Activated CD4-positive, CD25-positive, alpha-beta regulatory T cell treated with anti-CD3 and anti-CD28 coated beads, Interleukin-2, amount 50 U/mL, for 16 hours (primary cell): ENCODE measurements around the gene SNX27.

ENCODE experiments used
- DNase-seq: peaks from one replicate; pipeline ENCODE4 v3.0.0-alpha.2; 2020; ENCODE audit warnings: low read depth, low spot score

The SNX27 gene

DNA sequence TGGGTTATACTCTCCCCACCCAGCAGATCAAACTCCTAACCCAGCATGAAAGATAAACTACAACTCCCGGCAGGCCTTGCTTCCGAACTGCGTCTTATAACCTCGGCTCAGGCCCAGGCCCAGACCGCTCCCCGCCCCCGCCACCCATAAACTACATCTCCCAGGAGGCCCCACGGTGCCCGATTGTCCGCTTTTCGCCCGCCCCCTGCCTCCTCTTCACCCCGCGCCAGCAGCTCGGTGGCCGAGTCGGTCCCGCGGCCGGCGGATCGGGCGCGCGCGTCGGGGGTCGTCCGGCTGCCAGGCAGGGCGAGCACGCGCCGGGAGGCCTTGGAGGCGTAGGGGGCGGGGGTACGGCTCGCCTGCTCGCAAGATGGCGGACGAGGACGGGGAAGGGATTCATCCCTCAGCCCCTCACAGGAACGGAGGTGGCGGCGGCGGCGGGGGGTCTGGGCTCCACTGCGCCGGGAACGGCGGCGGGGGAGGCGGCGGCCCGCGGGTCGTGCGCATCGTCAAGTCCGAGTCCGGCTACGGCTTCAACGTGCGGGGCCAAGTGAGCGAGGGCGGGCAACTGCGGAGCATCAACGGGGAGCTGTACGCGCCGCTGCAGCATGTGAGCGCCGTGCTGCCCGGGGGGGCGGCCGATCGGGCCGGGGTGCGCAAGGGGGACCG is at the start of gene SNX27:
TSS of gene SNX27 (plus strand) at position 219 of the 669 bp plus-strand sequence. CDS start at position 371, 152 bp downstream.
- peak; percentile 76 for DNase-seq

DNA sequence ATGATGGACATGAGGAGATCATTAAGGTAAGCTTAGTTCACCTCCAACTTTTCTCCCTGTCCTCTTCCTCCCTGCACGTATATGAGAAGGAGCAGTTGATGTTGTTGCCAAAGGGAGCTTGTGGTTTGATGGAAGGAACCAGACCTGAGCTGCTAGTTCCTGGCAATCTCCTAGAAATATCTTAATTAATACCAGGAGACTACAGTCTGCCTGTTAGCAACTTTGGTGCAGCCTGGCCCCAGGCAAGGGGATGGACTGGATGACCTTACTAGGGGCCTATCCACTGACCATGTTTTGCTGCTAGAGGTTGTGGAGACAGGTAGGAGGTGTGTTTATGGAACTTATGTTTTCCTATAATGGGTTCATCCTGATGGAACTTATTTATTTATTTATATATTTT is 49.2 kb upstream of the SNX27 start:
- no peak for DNase-seq

DNA sequence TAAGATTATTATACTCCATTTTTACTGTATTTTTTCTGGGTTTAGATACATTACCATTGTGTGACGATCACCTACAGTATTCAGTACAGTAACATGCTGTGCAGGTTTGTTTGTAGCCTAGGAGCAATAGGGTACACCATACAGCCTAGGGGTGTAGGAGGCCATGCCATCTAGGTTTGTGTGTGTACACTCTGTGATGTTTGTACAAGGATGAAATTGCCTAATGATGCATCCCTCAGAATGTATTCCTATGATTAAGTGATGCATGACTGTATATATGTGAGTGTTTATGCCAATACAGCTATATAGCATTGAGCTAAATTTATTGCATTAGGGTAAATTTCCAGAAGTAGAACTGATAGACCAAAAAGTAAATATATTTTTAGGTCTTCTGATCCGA is 48.5 kb upstream of the SNX27 start:
- no peak for DNase-seq

DNA sequence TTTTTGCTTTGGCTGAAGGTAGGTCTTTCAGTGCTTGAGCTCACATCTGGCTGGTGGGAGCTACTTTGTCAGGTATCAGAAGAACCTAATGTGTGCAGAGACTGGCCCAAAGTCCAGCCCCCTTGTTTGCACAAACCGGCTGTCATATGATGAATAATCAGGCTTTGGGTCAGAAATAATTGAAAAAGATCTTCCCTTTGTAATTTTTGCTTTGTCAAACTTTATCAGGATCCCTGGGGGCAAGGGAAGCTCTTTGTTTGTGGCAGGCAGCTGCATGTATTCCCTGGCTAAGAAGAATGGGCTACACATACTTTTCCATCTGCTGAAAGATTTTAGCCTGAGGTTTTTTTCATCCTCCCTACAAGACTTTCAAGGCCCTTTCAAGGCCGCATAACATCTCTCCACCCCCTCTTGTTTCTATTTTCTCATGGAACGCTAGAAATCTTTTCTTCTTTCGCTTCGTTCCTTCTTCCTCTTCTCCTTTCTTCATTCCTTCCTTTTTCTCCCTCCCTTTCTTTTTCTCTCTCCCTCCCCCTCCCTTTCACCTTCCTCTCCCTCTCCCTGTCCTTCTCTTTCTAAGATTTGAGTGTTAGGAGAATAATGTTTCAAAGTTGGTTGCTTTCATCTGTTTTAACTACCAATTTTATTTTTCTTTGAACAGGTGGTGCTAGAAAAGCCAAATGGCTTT is 46.2 kb upstream of the SNX27 start:
- DNase-seq, result no peak

GRCh38 chr1:151568626-151569088 is 43.2 kb upstream of the SNX27 start:
- no peak for DNase-seq

DNA sequence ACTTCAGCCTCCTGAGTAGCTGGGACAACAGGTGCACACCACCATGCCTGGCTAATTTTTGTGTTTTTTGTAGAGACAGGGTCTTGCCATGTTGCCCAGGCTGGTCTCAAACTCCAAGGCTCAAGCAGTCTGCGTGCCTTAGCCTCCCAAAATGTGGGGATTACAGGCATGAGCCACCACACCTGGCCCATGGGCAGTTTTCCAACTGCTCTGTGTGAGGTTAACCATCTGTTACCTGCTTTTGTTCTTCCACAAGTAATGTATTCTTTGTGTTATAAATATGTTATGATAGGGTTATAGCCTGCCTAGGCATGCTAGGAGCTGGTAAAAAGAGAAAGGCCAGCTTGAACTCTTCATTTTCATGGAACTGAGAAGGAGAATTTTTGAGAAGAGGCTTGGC is 41.0 kb upstream of the SNX27 start:
- no peak for DNase-seq

DNA sequence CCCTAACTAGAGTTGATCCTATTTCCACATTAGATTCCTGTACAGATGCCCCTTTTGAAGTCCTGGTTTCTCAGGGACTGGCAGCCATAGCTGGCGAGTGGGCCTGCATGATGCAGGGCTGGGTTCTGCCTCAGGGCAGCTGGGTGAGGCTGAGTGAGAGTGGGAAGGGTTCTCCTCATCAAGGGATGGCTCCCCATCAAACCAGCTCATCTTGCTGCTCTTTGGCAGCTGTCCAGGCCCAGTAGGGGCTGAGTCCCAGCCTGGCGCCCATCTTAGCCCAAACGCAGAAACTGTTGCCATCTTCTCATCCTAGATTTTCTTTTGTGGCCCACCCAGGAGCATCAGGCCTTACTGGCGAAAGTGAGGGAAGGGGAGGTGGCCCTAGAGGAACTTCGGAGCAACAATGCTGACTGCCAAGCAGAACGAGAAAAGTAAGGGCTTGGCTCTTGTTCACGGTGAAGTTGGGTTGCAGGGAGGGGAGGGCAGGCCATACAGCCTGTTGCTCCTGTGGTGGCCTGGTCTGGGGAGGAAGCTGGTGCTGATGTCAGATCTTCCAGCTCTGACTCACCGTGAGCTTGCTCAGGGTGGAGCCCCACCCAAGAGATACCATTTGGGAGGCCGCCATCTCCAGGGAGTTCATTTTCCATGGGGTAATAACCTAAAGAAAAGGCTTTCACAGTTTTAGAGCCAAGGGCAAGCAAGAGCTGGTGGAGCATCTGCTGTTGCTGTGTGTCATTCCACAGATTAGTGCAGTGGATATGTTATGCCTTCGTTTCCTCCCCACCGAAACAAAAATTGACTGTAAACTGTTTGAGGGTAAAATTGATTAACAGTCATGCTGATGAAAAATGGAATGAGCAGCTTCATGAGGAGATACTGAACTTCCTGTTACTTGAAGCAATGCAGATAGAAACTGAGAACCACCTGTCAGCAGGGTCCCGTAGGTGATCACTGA is 37.0 kb upstream of the SNX27 start:
- DNase-seq, result no peak

DNA sequence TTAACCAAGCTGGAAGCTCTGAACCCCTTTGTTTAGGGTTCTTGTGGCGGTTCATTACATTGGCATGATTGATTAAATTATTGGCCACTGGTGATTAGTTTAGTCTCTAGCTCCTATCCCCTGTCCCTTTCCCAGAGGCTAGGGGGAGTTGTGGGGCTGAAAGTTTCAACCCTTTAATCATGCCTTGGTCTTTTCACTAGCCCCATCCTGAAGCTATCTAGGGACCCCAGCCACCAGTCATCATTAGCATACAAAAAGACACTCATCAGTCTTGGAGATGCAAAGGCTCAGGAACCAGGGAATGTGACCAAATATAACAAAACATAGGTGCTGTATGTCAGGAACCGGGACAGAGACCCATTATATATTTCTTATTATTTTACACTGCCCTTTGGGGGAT is 34.7 kb upstream of the SNX27 start:
- DNase-seq, result no peak

DNA sequence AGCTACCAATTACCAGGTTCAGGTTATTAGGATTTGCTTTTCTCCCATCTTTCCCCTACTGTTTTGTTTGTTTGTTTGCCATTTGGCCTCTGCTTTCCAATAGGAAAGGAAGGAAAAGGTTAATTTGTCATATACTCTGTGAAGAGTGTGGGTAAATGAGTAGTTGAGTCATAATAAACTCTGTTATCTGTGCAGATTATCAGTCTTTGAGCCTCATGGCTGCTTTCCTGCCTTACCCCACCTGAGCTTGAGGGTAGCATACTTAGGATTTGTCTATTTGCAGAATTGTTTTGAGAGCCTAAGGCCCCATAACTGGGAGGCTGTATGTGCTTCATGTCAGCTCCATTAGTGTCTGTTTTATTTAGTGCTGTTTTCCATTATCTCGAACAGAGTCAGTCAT is 32.9 kb upstream of the SNX27 start:
- no peak for DNase-seq

- no peak for DNase-seq
Observed at GRCh38 chr1:151579436-151580225, 32.2 kb upstream of the SNX27 start.

- DNase-seq, result no peak
Observed at GRCh38 chr1:151581451-151581850, 30.4 kb upstream of the SNX27 start.

DNA sequence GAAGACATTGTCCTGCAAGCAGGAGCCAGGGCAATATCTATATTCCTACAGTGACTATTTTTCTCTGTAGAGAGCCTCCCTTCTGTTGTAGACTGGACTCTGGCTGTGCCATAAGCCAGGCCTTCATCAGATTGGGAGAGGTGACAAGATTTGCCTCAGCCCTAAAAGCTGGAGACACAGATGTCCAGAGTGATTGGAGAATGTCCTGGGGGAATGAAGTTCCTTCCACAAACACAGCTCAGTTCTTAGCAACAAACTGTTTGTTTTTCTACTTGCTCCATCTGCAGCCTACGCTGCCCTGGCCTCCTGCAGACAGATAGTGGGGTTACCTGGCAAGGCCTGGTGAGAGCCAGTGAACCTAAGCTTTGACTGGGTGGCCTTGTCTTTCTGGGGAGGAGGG is 29.9 kb upstream of the SNX27 start:
- no peak for DNase-seq

- DNase-seq, result no peak
Observed at GRCh38 chr1:151583796-151584195, 28.1 kb upstream of the SNX27 start.

- no peak for DNase-seq
Observed at GRCh38 chr1:151584278-151584677, 27.6 kb upstream of the SNX27 start.

- no peak for DNase-seq
Observed at GRCh38 chr1:151584780-151585179, 27.1 kb upstream of the SNX27 start.

GRCh38 chr1:151585622-151586021 is 26.2 kb upstream of the SNX27 start:
- no peak for DNase-seq

GRCh38 chr1:151590961-151591360 is 20.9 kb upstream of the SNX27 start:
- no peak for DNase-seq

DNA sequence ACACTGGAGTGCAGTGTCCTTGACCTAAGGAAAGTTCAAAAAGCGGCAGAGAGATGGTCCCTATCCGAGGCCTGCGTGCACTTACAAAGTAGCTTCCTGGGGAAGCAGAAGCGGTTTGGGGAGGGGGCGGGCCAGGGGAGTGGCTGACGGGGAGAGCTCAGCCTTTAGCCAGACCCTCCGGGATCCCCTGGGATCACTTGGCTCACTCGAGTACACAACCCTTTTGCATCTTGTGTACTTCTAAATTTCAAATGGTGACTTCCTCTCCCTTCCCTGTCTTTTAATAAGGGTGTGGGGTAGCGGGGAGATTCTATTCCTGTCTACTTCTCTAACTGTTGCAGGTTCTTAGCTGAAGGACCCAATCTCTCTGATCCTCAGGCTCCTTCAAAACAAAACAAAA is 18.1 kb upstream of the SNX27 start:
- DNase-seq, result no peak

- DNase-seq, result peak; percentile 77
Observed at GRCh38 chr1:151594143-151594625, 17.7 kb upstream of the SNX27 start.

GRCh38 chr1:151596166-151596953 is 15.5 kb upstream of the SNX27 start:
- DNase-seq, result no peak
